Activated CD4-positive, alpha-beta T cell treated with anti-CD3 and anti-CD28 coated beads, Interleukin-2, amount 50 U/mL, for 48 hours (primary cell): ENCODE measurements around the gene RAPGEF6.
"Not testable (repeated sequence)": the region's sequence is repeated elsewhere in the genome, so short reads cannot be mapped to it uniquely, and the experiment has no call there.

Source experiments
- DNase-seq, 2 experiments: peaks; one replicate each; pipeline ENCODE4 v3.0.0-alpha.2; 2020

The RAPGEF6 gene

DNA sequence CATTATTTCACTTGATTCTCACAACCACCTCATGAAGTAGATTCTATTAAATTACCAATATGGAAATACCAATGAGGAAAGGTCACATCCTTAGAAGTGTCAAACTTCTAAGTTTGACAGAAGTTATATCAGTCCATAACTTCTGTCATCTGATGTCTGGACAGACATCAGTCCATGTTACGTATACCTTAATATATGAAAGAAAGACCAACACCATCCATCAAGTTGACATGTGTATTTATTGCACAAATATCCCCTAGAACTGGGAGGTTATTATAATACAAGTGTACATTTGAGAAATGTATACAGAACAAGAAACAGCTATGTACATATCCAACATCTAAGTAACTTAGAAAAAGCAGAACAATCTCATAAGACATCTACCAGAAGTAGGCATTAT is 6.5 kb upstream of the RAPGEF6 start:
- no peak for DNase-seq

GRCh38 chr5:131640043-131640856 is 5.2 kb upstream of the RAPGEF6 start:
- peak; percentile 63 to 69 for DNase-seq

DNA sequence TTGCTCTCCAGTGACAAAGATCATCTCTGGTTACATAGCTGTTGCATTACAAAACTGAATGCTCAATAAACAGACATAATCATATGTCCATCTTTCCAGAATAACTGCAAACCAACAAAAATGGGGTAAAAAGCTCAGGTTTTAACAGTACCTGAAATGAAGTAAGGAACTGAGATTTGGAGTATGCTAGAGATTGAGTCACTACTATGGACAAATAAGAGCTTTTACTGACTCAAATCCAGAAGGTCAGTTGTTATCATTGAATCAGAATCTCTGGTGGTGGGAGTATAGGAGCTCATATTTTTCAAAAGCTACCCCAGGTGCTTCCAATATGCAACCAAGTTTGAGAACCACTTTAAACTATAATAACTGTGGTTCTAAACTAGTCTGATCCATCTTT is 4.1 kb upstream of the RAPGEF6 start:
- no peak for DNase-seq

GRCh38 chr5:131637694-131638093 is 2.7 kb upstream of the RAPGEF6 start:
- no peak for DNase-seq

- no peak for DNase-seq
These were observed 899 bp upstream of the RAPGEF6 start for GRCh38 chr5:131635684-131636572.

GRCh38 chr5:131634666-131634995 is 398 bp downstream of the RAPGEF6 start:
- peak; percentile 57 to 68 for DNase-seq

DNA sequence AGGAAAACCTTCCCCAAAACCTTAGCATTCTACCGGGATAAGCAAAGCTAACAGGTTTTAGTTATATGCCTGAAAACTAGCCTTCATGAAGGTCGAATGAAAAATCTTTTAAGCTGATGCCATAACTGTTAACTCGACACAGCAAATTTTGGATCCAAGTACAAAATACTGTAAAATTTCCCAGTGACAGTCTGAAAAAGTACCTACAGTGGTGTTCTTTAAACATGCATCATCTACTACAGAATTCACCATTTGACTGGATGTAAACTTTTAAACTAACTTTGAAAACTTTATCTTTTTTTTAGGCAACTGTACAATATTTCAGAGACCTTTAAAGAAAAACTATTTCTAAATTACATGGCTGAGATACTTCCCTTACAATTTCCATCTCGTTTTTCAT is 791 bp downstream of the RAPGEF6 start:
- DNase-seq = no peak

- DNase-seq = no peak
These were observed 1.2 kb downstream of the RAPGEF6 start for GRCh38 chr5:131633830-131634229.

- no peak for DNase-seq
These were observed 4.1 kb downstream of the RAPGEF6 start for GRCh38 chr5:131630963-131631350.

DNA sequence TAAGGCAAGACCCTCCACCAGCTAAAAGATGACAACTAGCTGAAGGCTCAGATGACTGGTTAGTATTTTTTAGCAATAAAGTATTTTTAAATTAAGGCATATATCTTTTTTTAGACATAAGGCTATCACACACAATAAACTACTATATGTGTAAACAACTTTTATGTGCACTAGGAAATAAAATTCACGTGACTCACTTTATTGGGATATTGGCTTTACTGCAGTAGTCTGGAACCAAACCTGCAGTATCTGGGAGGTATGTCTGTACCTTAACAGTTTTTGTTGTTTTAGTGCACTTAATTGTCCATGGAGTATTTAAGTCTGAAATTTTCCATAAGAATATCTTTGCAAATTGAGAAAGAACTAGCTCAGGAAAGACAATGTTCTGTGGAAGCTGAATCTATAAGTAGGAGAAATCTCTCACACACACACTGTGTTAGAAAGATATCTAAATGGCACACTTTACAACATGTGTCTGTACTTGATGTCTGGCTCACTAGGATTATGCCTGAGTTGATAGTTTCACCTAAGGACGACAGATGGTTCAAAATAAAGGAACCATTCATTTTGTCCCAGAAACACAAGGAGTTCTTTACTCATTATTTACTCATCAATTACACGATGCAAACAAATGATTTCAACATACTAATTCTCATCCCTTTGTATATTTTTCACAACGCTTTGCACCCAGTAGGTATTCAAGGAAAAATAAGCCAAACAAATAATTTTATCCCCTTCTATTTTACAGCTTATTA is 4.6 kb downstream of the RAPGEF6 start:
- no peak for DNase-seq

DNA sequence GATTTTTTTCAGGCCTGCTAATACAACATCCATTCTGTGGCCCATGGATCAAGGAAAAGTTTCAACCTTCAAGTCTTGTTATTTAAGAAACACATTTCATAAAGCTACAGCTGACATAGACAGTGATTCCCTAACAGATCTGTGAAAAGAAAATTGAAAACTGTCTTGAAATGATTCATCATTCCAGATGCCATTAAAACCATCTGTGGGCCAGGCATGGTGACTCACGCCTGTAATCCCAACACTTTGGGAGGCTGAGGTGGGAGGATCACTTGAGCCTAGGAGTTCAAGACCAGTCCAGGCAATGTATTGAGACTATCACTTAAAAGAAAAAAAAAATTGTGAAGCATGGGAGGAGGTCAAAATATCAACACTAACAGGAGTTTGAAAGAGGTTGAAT is 6.0 kb downstream of the RAPGEF6 start:
- no peak for DNase-seq

- no peak for DNase-seq
These were observed 7.7 kb downstream of the RAPGEF6 start for GRCh38 chr5:131627207-131627865.

GRCh38 chr5:131622633-131623032 is 12.4 kb downstream of the RAPGEF6 start:
- no peak for DNase-seq

DNA sequence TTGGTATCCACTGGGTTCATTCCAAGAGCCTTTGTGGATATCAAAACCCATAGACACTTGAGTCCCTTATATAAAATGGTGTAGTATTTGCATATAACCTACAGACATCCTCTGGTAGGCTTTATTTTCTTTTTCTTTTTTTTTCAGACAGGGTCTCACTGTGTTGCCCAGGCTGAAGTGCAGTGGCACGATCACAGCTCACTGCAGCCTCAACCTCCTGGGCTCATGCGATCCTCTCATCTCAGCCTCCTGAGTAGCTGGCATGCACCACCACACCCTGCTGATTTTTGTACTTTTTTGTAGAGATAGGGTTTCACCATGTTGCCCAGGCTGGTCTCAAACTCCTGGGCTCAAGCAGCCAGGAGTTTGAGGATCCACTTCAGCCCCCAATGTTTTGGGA is 13.9 kb downstream of the RAPGEF6 start:
- not testable (repeated sequence) for DNase-seq

- no peak for DNase-seq
These were observed 15.9 kb downstream of the RAPGEF6 start for GRCh38 chr5:131619102-131619501.

DNA sequence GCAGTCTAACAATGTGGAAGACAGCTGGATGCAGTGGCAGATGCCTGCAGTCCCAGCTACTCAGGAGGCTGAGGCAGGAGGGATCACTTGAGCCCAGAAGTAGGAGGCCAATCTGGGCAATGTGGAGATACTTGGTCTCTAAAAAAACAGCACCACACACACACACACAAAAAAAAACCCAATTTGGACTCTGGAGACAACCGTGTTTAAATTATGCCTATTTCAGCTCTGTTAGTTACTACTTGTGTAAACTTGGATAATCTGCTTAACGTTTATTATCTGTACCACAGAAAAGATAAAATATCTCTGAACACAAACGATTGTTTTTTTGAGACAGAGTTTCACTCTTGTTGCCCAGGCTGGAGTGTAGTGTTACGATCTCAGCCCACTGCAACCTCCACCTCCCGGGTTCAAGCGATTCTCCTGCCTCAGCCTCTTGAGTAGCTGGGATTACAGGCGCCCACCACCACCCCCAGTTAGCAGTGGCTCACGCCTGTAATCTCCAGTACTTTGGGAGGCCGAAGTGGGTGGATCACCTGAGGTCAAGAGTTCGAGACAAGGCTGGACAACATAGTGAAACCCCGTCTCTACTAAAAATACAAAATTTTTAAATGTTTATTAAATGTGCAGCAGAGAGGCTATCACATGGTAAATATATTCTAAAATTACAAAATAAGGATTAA is 17.7 kb downstream of the RAPGEF6 start:
- no peak for DNase-seq

DNA sequence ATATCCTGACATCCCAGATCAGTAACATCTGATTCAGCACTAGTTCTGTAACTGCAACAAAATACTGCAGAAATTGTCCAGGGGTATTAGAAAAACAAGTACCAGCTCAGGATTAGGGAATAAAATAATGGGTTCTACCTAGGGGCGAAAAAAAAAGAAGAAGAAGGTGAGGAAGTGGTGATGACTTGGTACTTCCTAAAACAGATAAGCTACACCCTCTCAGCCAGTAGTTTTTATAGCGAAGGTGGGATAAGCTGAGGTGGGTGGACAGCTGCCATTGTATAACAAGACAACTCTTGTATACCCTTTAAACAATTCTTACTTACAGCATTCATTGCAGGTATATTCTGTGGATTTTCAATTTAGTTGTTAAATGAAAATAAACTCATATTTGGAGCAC is 19.1 kb downstream of the RAPGEF6 start:
- no peak for DNase-seq

DNA sequence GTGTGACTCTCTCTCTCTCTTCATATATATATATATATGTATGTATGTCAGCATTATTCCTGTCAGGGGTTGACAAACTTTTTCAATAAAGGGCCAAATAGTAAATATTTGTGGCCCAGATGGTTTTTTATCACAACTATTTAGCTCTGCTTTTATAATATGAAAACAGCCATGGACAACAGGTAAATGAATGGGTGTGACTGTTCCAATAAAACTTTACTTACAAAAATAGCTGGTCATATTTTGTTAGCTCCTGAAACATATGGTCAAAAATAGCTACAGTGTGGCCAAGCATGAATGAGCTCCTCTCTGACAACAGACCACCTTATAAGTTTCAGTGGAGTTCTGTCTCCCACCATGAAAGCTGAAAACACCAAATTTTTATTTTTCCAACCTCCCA is 21.6 kb downstream of the RAPGEF6 start:
- no peak for DNase-seq

GRCh38 chr5:131611064-131611381 is 24.0 kb downstream of the RAPGEF6 start:
- no peak for DNase-seq

DNA sequence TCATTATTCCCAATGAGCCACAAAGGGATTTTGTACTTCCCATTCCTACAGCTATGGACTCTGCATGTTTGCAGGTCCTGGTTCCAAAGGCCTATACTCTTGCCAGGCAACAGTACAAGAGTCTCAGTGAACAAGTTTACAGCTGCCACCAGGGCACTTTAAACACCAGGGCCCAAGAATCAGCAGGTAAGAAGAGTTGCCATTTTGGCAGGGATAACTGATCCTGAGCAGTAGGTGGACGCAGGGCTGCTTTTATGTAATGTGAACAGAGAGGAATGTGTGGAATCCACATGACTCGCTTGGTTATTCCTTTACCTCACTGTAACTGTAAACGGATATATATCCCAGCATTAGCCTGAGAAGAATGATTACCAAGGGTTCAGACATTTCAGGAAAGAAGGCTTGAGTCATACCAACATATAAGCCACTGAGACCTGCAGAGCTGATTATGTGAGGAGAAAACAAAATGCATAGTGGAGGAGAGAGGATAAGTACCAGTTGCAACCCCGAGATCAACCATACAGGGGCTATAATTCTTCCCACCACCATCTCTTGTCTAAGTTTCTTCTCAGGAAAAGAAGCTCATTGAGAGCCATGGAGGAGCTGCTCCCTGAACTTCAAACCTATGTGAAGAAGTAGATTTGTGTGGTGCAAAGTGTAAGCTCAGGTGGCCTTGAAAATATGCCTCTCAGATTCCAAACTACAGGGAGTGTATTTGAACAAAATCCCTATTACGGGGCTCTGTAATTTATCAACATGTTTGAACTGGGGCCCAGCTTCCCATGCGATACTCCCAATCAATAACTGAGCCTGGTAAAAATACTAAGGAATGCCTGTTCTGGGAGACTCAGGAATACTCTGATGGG is 24.6 kb downstream of the RAPGEF6 start:
- no peak for DNase-seq

DNA sequence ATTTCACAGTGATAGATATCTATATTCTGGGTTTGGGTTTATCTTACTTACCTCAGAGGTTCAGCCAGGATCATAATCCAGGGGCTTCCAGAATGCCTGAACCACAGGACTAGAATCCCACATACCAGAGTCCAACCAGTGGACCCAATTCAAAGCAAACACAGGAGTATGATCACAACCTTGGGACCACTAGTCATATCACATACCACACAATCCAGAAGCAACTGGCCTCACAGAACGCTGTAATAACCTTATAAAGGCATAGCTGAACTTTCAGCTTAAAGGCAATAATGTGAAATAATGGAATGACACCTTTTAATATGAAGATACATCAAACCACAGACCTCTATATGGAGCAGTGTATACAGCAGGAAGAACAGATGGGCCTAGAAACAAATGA is 25.3 kb downstream of the RAPGEF6 start:
- DNase-seq = no peak

DNA sequence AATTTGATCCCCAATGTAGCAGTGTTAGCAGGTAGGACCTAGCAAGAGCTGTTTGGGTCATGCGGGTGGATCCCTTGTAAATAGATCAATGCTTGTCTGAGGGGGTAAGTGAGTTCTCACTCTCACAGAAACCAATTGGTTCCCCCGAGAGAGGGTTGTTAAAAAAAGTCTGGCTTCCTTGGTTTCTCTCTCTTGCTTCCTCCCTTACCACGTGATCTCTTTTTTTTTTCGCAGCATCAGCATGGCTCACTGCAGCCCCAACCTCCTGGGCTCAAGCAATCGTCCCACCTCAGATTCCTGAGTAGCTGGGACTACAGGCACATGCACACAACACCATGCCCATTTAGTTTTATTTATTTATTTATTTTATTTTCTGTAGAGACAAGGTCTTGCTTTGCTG is 26.4 kb downstream of the RAPGEF6 start:
- no peak for DNase-seq
